ENCODE results near the gene IL17RA. TPM values are rescaled to one million over a fixed set of nuclear protein-coding genes. Genes with fewer than 3 reads are reported as not detected.
"Not testable (repeated sequence)": the region's sequence is repeated elsewhere in the genome, so short reads cannot be mapped to it uniquely, and the experiment has no call there.

IL17RA gene
- 3.7 and 4.4 TPM in 2 replicates for total RNA-seq

GRCh38 chr22:17084554-17085276 lies at the start of gene IL17RA:
IL17RA (plus strand) TSS chr22:17085000; CDS start chr22:17085092, 92 bp downstream.
- FAIRE-seq (no peak), DNase-seq (ENCODE audit: low read depth) (peak; percentile 74)
- H3K36me3 ChIP-seq (ENCODE audit: control insufficient read depth, insufficient read depth, low read length), result no peaks in the 10 kb centered on the region
- no peaks in the 10 kb centered on the region for H3K27me3 ChIP-seq (ENCODE audit: control insufficient read depth, insufficient read depth, low read length)
- H3K4me3 ChIP-seq (ENCODE audit: low read depth, low read length), result peak within 1 kb of the TSS; percentile 98
- TF ChIP-seq CTCF (IDR thresholded peaks at IDR 0.05; ENCODE audit: insufficient read depth, low read length, severe bottlenecking), result no peak

- TF ChIP-seq CTCF (IDR thresholded peaks at IDR 0.05; ENCODE audit: insufficient read depth, low read length, severe bottlenecking), result no peak
- Histone ChIP-seq H3K4me3 (ENCODE audit: low read depth, low read length) (no peak overlapping the region), H3K36me3 (ENCODE audit: control insufficient read depth, insufficient read depth, low read length) (no peaks in the 10 kb centered on the region), H3K27me3 (ENCODE audit: control insufficient read depth, insufficient read depth, low read length) (no peaks in the 10 kb centered on the region)
- DNase-seq (ENCODE audit: low read depth) (peak; percentile 8), FAIRE-seq (no peak)
Observed at GRCh38 chr22:17035246-17035645, 49.6 kb upstream of the IL17RA start.

GRCh38 chr22:17035976-17036841 lies 48.6 kb upstream of the IL17RA start:
- FAIRE-seq; H3K27me3 ChIP-seq (ENCODE audit: control insufficient read depth, insufficient read depth, low read length); H3K36me3 ChIP-seq (ENCODE audit: control insufficient read depth, insufficient read depth, low read length); H3K4me3 ChIP-seq (ENCODE audit: low read depth, low read length); DNase-seq (ENCODE audit: low read depth): not testable (repeated sequence)

- peak; percentile 93 for FAIRE-seq
- not testable (repeated sequence) for DNase-seq (ENCODE audit: low read depth); H3K36me3 ChIP-seq (ENCODE audit: control insufficient read depth, insufficient read depth, low read length); H3K27me3 ChIP-seq (ENCODE audit: control insufficient read depth, insufficient read depth, low read length)
- H3K4me3 ChIP-seq (ENCODE audit: low read depth, low read length), result peak overlapping the region; percentile 10
Observed at GRCh38 chr22:17036842-17037711, 47.7 kb upstream of the IL17RA start.

GRCh38 chr22:17043521-17043920 lies 41.3 kb upstream of the IL17RA start:
- no peak for TF ChIP-seq CTCF (IDR thresholded peaks at IDR 0.05; ENCODE audit: insufficient read depth, low read length, severe bottlenecking)
- H3K4me3 ChIP-seq (ENCODE audit: low read depth, low read length), result no peak overlapping the region
- FAIRE-seq, result no peak

GRCh38 chr22:17046566-17047348 lies 38.0 kb upstream of the IL17RA start:
- no peak for TF ChIP-seq CTCF (IDR thresholded peaks at IDR 0.05; ENCODE audit: insufficient read depth, low read length, severe bottlenecking)
- FAIRE-seq (no peak), DNase-seq (ENCODE audit: low read depth) (no peak)
- Histone ChIP-seq H3K4me3 (ENCODE audit: low read depth, low read length) (no peak overlapping the region), H3K27me3 (ENCODE audit: control insufficient read depth, insufficient read depth, low read length) (no peaks in the 10 kb centered on the region), H3K36me3 (ENCODE audit: control insufficient read depth, insufficient read depth, low read length) (no peaks in the 10 kb centered on the region)

More at GRCh38 chr22:17043521-17043920, 41.3 kb upstream of the IL17RA start:
- no peaks in the 10 kb centered on the region for H3K36me3 ChIP-seq (ENCODE audit: control insufficient read depth, insufficient read depth, low read length)
- H3K27me3 ChIP-seq (ENCODE audit: control insufficient read depth, insufficient read depth, low read length), result no peaks in the 10 kb centered on the region
- DNase-seq (ENCODE audit: low read depth), result no peak

All from bronchial epithelial cell (primary cell).